Measurements from ENCODE around the gene HEPH. TPM values are rescaled to one million over a fixed set of nuclear protein-coding genes. Genes with fewer than 3 reads are reported as not detected.

HEPH gene, protein sequence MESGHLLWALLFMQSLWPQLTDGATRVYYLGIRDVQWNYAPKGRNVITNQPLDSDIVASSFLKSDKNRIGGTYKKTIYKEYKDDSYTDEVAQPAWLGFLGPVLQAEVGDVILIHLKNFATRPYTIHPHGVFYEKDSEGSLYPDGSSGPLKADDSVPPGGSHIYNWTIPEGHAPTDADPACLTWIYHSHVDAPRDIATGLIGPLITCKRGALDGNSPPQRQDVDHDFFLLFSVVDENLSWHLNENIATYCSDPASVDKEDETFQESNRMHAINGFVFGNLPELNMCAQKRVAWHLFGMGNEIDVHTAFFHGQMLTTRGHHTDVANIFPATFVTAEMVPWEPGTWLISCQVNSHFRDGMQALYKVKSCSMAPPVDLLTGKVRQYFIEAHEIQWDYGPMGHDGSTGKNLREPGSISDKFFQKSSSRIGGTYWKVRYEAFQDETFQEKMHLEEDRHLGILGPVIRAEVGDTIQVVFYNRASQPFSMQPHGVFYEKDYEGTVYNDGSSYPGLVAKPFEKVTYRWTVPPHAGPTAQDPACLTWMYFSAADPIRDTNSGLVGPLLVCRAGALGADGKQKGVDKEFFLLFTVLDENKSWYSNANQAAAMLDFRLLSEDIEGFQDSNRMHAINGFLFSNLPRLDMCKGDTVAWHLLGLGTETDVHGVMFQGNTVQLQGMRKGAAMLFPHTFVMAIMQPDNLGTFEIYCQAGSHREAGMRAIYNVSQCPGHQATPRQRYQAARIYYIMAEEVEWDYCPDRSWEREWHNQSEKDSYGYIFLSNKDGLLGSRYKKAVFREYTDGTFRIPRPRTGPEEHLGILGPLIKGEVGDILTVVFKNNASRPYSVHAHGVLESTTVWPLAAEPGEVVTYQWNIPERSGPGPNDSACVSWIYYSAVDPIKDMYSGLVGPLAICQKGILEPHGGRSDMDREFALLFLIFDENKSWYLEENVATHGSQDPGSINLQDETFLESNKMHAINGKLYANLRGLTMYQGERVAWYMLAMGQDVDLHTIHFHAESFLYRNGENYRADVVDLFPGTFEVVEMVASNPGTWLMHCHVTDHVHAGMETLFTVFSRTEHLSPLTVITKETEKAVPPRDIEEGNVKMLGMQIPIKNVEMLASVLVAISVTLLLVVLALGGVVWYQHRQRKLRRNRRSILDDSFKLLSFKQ
- not detected in 5 replicates for total RNA-seq (2022; extraction: Qiagen RNA extraction)

DNA sequence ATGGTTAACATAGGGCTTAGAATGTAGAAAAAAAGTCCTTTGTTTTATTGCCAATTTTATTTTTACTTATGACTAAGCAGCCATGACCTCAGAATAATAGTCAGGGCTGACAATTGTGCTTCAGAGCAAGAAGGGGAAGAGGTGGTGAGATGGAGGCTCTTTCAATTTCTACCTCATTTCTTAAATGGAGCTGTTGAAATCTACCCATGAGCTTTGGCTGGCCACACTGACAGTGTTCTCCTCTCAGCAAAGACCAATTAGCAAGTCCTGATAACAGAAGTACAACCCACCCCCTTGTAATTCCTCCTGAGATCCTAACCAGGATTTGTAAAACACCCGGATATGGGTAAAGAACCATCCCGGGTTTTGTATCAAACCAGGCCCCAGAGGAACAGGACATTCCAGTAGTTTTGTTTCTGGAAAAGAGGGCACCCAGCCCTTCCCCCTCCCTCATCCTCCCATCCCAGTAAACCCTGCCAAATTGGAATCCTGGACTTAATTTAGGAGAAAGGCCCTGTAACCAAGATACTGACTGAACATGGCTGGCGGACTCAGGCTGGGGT lies at the start of gene HEPH:
Gene HEPH (plus strand): TSS at position 399 of the 563 bp plus-strand sequence. CDS start 6,324 bp downstream, outside the sequence.

Other genes with a start within 250 kb of the HEPH start
- gene VSIG4, start 124.2 kb upstream of the HEPH start, total RNA-seq (2022; extraction: Qiagen RNA extraction) = not detected in 5 replicates